Activated CD4-positive, CD25-positive, alpha-beta regulatory T cell (primary cell): ENCODE results near the gene TMF1.

Experiments used
- DNase-seq, 4 experiments: peaks; one replicate each; lab custom pipeline; 2025; lab: John Stamatoyannopoulos, UW

Gene TMF1

GRCh38 chr3:69081583-69082262 lies 29.6 kb upstream of the TMF1 start:
- DNase-seq, result no peak

GRCh38 chr3:69080233-69080920 lies 28.2 kb upstream of the TMF1 start, which contains the start of gene UBA3:
Gene UBA3, minus strand, starts transcription at chr3:69080365. Its CDS starts 12 bp downstream, at chr3:69080353.
- peak; percentile 85 to 91 (median 87) for DNase-seq

GRCh38 chr3:69079269-69080159 lies 27.4 kb upstream of the TMF1 start:
- no peak for DNase-seq

- DNase-seq, result no peak
Measured at GRCh38 chr3:69072928-69073327, 20.8 kb upstream of the TMF1 start.

GRCh38 chr3:69066121-69066520 lies 14.0 kb upstream of the TMF1 start:
- DNase-seq, result no peak

GRCh38 chr3:69065318-69065964 lies 13.3 kb upstream of the TMF1 start:
- no peak for DNase-seq

- no peak for DNase-seq
Measured at GRCh38 chr3:69063636-69064035, 11.5 kb upstream of the TMF1 start.

GRCh38 chr3:69059688-69060087 lies 7.6 kb upstream of the TMF1 start:
- DNase-seq, result no peak

- no peak for DNase-seq
Measured at GRCh38 chr3:69058947-69059224, 6.8 kb upstream of the TMF1 start.

- no peak for DNase-seq
Measured at GRCh38 chr3:69058180-69058946, 6.2 kb upstream of the TMF1 start.

- DNase-seq, result no peak
Measured at GRCh38 chr3:69052472-69052898, 352 bp upstream of the TMF1 start.

- no peak for DNase-seq
Measured at GRCh38 chr3:69048990-69049389, 3.1 kb downstream of the TMF1 start.

- no peak for DNase-seq
Measured at GRCh38 chr3:69044608-69045007, 7.5 kb downstream of the TMF1 start.

GRCh38 chr3:69033470-69033869 lies 18.7 kb downstream of the TMF1 start:
- no peak for DNase-seq

- DNase-seq, result no peak
Measured at GRCh38 chr3:69032737-69033136, 19.4 kb downstream of the TMF1 start.

- no peak for DNase-seq
Measured at GRCh38 chr3:69032142-69032541, 20.0 kb downstream of the TMF1 start.

- no peak for DNase-seq
Measured at GRCh38 chr3:69031635-69032034, 20.5 kb downstream of the TMF1 start.

- no peak for DNase-seq
Measured at GRCh38 chr3:69020857-69021256, 31.3 kb downstream of the TMF1 start.

- DNase-seq, result no peak
Measured at GRCh38 chr3:69020424-69020823, 31.7 kb downstream of the TMF1 start.

GRCh38 chr3:69016901-69017300 lies 35.2 kb downstream of the TMF1 start:
- no peak for DNase-seq

- DNase-seq, result no peak
Measured at GRCh38 chr3:69016102-69016501, 36.0 kb downstream of the TMF1 start.
